Endothelial cell of umbilical vein (primary cell): ENCODE data around the gene OR4C16. TPM values are rescaled to one million over a fixed set of nuclear protein-coding genes. Genes with fewer than 3 reads are reported as not detected.

Experiments used
- Bru-seq: library from RNA; stranded (reverse); fragments of 400-500 nt; gene quantifications from one replicate; lab custom pipeline; 2021; lab: Mats Ljungman, UMichigan
- BruChase-seq, 2 experiments: library from RNA; stranded (reverse); fragments of 400-500 nt; gene quantifications; one replicate each; lab custom pipeline; 2021; lab: Mats Ljungman, UMichigan
- BruUV-seq: library from RNA; stranded (reverse); fragments of 400-500 nt; replicated peaks from 2 replicates; lab custom pipeline; 2021; lab: Mats Ljungman, UMichigan
- CTCF ChIA-PET: fragments of 300-600, 350-600 bp; sonication (Branson Sonifier 250); formaldehyde crosslinking; loops from one replicate; lab custom pipeline; 2021; ENCODE audit warnings: antibody characterized with exemption, inconsistent platforms; lab: Charles Lee
- POLR2A ChIA-PET: fragments of 300-600, 350-600 bp; sonication (Branson Sonifier 250); formaldehyde crosslinking; loops from one replicate; lab custom pipeline; 2021; ENCODE audit warnings: antibody characterized with exemption, inconsistent platforms; lab: Charles Lee
- DNase-seq: peaks from one replicate; pipeline ENCODE4 v3.0.0-alpha.2; 2011; ENCODE audit warnings: low read depth, low spot score
- FAIRE-seq: peaks from 2 replicates; lab custom pipeline; 2011; peaks lifted over from hg19 to GRCh38; lab: Jason Lieb, UNC
- H2AFZ ChIP-seq: 2 replicates; pipeline ENCODE4 v1.6.0; 2012; ENCODE audit warnings: low read depth, low read length, control low read depth, inconsistent platforms
- H3K27ac ChIP-seq: 2 replicates; pipeline ENCODE4 v1.5.1; 2011; ENCODE audit warnings: low read depth, mild to moderate bottlenecking, control low read depth, low read length, moderate library complexity; ENCODE audit not compliant: insufficient read depth
- H3K27me3 ChIP-seq, 2 experiments: 2 replicates each; pipeline versions ENCODE4 v1.6.0 to v1.6.1; 2011; ENCODE audit warnings: low read length in 2 of 2, mixed read lengths in 1 of 2; ENCODE audit not compliant: control insufficient read depth in 2 of 2, insufficient read depth in 2 of 2
- H3K36me3 ChIP-seq, 2 experiments: 2 replicates in 1 of 2; 3 replicates in 1 of 2; pipeline ENCODE4 v1.5.1; 2011; ENCODE audit warnings: low read length in 2 of 2, mild to moderate bottlenecking in 1 of 2, moderate library complexity in 1 of 2; ENCODE audit not compliant: control insufficient read depth in 2 of 2, insufficient read depth in 2 of 2; ENCODE audit errors: extremely low read depth in 1 of 2
- H3K4me1 ChIP-seq: 3 replicates; pipeline ENCODE4 v1.5.1; 2011; ENCODE audit warnings: mild to moderate bottlenecking, low read length; ENCODE audit not compliant: control insufficient read depth, insufficient read depth; ENCODE audit errors: extremely low read depth
- H3K4me2 ChIP-seq: 2 replicates; pipeline ENCODE4 v1.6.1; 2011; ENCODE audit warnings: low read length, control low read depth, mixed read lengths; ENCODE audit not compliant: insufficient read depth
- H3K4me3 ChIP-seq, 3 experiments: fragments of 200-600 bp in 1 of 3; sonication (generic), shearing (Covaris generic) in 1 of 3; replicated peaks in 1 of 3; 2 replicates each; pipeline ENCODE4 v1.5.1; 2011 to 2016; ENCODE audit warnings: control low read depth in 3 of 3, low read length in 3 of 3, mild to moderate bottlenecking in 2 of 3, inconsistent platforms in 1 of 3, low read depth in 1 of 3, moderate library complexity in 1 of 3; ENCODE audit not compliant: insufficient read depth in 1 of 3
- H3K79me2 ChIP-seq: 2 replicates; pipeline ENCODE4 v1.6.0; 2012; ENCODE audit warnings: low read length, inconsistent platforms; ENCODE audit not compliant: control insufficient read depth, insufficient read depth
- H3K9ac ChIP-seq: replicated peaks from 2 replicates; pipeline ENCODE3; 2011; ENCODE audit warnings: low read length, control low read depth; ENCODE audit not compliant: insufficient read depth; ENCODE audit errors: extremely low read depth
- H3K9me1 ChIP-seq: replicated peaks from 3 replicates; pipeline ENCODE4 v1.6.0; 2011; ENCODE audit warnings: mild to moderate bottlenecking, low read length; ENCODE audit not compliant: control insufficient read depth, insufficient read depth; ENCODE audit errors: extremely low read depth
- H3K9me3 ChIP-seq: replicated peaks from 2 replicates; pipeline ENCODE4 v1.5.1; 2012; ENCODE audit warnings: low read length, inconsistent platforms; ENCODE audit not compliant: control insufficient read depth, insufficient read depth
- H4K20me1 ChIP-seq: replicated peaks from 2 replicates; pipeline ENCODE3; 2011; ENCODE audit warnings: mild to moderate bottlenecking, low read length; ENCODE audit not compliant: control insufficient read depth, insufficient read depth; ENCODE audit errors: extremely low read depth
- CTCF ChIP-seq, 2 donors: IDR thresholded peaks; 1 replicate in 1 of 2; 2 replicates in 1 of 2; pipeline ENCODE4 v1.5.1; 2011; ENCODE audit warnings: low read length in 2 of 2, mild to moderate bottlenecking in 2 of 2, moderate library complexity in 2 of 2, control low read depth in 1 of 2, inconsistent platforms in 1 of 2, low read depth in 1 of 2; ENCODE audit not compliant: insufficient read depth in 1 of 2; ENCODE audit errors: extremely low read depth in 1 of 2
- MYC ChIP-seq: IDR thresholded peaks from one replicate; pipeline ENCODE4 v1.6.1; 2011; ENCODE audit warnings: mild to moderate bottlenecking, low read depth, low read length
- dilution Hi-C: fragments of 300-500 bp; cut with MboI; formaldehyde crosslinking; loops from one replicate; pipeline ENCODE4 v1.15.0; 2019; ENCODE audit warnings: low sequenced_read_pairs; ENCODE audit not compliant: extremely low pct_ligation_motif_present
- intact Hi-C: fragments of 100-400 bp; cut with micrococcal nuclease; formaldehyde crosslinking; loops from one replicate; pipeline ENCODE4 v1.10.0; 2022
- long read RNA-seq: library from polyadenylated mRNA; stranded (forward); transcript quantifications from one replicate; pipeline ENCODE4 v2.0.0, GENCODE V29; 2021
- polyA minus RNA-seq, 3 experiments: library from RNA; depleted of rRNA, polyadenylated mRNA; stranded (reverse); fragments of >200 nt; gene quantifications; 1 replicate in 1 of 3; 2 replicates in 2 of 3; pipeline ENCODE4 v1.2.3, GENCODE V29; 2011
- polyA plus RNA-seq, 4 experiments: library from polyadenylated mRNA; depleted of rRNA in 3 of 4; stranded (reverse) in 3 of 4; unstranded in 1 of 4; fragments of >200 nt; gene quantifications; 2 replicates each; pipeline versions ENCODE4 v1.2.1 to v1.2.3, GENCODE V29; 2011 to 2012; ENCODE audit warnings: missing spikeins in 1 of 4
- total RNA-seq: library from RNA; stranded (reverse); gene quantifications from 2 replicates; pipeline ENCODE4 v1.2.3, GENCODE V29; 2021

Gene OR4C16, protein sequence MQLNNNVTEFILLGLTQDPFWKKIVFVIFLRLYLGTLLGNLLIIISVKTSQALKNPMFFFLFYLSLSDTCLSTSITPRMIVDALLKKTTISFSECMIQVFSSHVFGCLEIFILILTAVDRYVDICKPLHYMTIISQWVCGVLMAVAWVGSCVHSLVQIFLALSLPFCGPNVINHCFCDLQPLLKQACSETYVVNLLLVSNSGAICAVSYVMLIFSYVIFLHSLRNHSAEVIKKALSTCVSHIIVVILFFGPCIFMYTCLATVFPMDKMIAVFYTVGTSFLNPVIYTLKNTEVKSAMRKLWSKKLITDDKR
- total RNA-seq = not detected in 2 replicates
- not detected in 2 replicates for polyA plus RNA-seq
- polyA plus RNA-seq (2011; cell fraction: cytosol; rRNA removed) = not detected in 2 replicates
- polyA plus RNA-seq (2011; cell fraction: nucleus; rRNA removed) = not detected in 2 replicates
- polyA plus RNA-seq (2012) = not detected in 2 replicates
- not detected in 2 replicates for polyA minus RNA-seq
- not detected for polyA minus RNA-seq (2011; cell fraction: cytosol; rRNA and poly(A)+ RNA removed)
- not detected in 2 replicates for polyA minus RNA-seq (2011; cell fraction: nucleus; rRNA and poly(A)+ RNA removed)
- Bru-seq, nascent RNA = not detected
- BruChase-seq, experiment 1, labeled RNA remaining after a 6-hour chase = not detected
- BruChase-seq, experiment 2, labeled RNA remaining after a 2-hour chase = not detected
- long read RNA-seq = 0 reads

- no peak for DNase-seq
Observed at GRCh38 chr11:55571828-55572227, at the start of gene OR4C16. Gene OR4C16 (plus strand): TSS chr11:55572128. CDS start chr11:55572128, 0 bp downstream.

More at GRCh38 chr11:55571828-55572227, at the start of gene OR4C16:
- TF ChIP-seq CTCF (IDR thresholded peaks at IDR 0.05; ENCODE audit: extremely low read depth in 1 of 2, insufficient read depth in 1 of 2, low read depth in 1 of 2, low read length in 2 of 2) (no peak), MYC (no peak)
- FAIRE-seq = no peak
- CTCF ChIA-PET = no interaction called here
- Histone ChIP-seq H3K27ac (no peak within 1 kb of the TSS), H3K4me3 (no peak within 1 kb of the TSS), H3K9me1 (no peaks in the 10 kb centered on the region), H3K79me2 (no peaks in the 10 kb centered on the region), H3K9me3 (no peaks in the 10 kb centered on the region), H3K4me1 (no peaks in the 10 kb centered on the region), H3K27me3 (no peaks in the 10 kb centered on the region), H2AFZ (no peak within 1 kb of the TSS), H3K4me2 (no peak within 1 kb of the TSS), H4K20me1 (no peaks in the 10 kb centered on the region), H3K36me3 (no peaks in the 10 kb centered on the region), H3K9ac (no peak within 1 kb of the TSS)
- POLR2A ChIA-PET = no interaction called here
- dilution Hi-C loops = no loop called here
- intact Hi-C loops = no loop called here
- no TSS peak for BruUV-seq
